Subcutaneous adipose tissue (tissue), 4 donors: ENCODE measurements around the gene POC5. TPM values are rescaled to one million over a fixed set of nuclear protein-coding genes. Genes with fewer than 3 reads are reported as not detected.

Experiments used
- total RNA-seq, 4 donors: library from RNA; depleted of rRNA; stranded (reverse); fragments of >200 nt; gene quantifications; one replicate each; pipeline ENCODE4 v1.1.0, GENCODE V29; 2016
- TF ChIP-seq, protein P1 (sequence below): fragments of 450-650 bp; IDR thresholded peaks from one replicate; pipeline ENCODE4 v1.5.1; 2016; ENCODE audit warnings: low read depth, mild to moderate bottlenecking, control low read depth, antibody characterized with exemption, moderate library complexity

The POC5 gene
- total RNA-seq, 4 donors from 2014 or later, result 10.9 to 17.8 (median 14.9) TPM

- TF ChIP-seq, protein P1, sequence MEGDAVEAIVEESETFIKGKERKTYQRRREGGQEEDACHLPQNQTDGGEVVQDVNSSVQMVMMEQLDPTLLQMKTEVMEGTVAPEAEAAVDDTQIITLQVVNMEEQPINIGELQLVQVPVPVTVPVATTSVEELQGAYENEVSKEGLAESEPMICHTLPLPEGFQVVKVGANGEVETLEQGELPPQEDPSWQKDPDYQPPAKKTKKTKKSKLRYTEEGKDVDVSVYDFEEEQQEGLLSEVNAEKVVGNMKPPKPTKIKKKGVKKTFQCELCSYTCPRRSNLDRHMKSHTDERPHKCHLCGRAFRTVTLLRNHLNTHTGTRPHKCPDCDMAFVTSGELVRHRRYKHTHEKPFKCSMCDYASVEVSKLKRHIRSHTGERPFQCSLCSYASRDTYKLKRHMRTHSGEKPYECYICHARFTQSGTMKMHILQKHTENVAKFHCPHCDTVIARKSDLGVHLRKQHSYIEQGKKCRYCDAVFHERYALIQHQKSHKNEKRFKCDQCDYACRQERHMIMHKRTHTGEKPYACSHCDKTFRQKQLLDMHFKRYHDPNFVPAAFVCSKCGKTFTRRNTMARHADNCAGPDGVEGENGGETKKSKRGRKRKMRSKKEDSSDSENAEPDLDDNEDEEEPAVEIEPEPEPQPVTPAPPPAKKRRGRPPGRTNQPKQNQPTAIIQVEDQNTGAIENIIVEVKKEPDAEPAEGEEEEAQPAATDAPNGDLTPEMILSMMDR, result no peak
Measured at GRCh38 chr5:75734913-75735789, 17.9 kb upstream of the POC5 start.

DNA sequence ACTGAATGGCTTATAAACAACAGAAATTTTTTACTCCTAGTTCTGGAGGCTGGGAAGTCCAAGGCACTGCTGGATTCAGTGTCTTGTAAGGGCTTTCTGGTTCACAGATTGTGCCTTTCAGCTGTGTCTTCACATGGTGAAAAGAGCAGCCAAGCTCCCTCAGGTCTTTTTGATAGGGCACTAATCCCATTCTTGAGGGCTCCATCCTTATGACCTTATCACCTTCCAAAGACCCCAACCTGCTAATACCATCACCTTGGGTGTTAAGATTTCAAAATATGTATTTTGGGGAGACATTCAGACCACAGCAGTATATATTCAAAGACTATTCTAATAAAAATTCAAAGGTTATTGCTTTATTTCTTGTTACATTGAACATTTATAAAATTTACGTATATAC is 16.5 kb upstream of the POC5 start:
- TF ChIP-seq, protein P1, result no peak

DNA sequence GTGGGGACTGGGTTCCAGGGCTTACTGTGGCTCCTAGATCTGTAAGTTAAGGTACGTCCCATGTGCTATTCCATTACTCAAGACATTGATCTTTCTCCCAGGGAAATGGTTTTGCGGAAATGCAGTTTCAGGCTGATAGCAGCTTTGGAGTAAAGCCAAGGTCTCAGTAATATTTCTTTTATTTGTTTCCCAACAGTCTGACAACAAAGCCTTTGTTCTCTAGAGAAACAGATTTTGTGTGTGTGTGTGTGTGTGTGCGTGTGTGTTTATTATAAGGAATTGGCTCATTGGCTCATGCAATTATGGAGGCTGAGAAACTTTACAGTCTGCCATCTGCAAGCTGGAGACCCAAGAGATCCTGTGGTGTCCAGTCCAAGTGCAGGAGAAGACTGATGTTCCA is 12.1 kb upstream of the POC5 start:
- TF ChIP-seq, protein P1, result no peak

DNA sequence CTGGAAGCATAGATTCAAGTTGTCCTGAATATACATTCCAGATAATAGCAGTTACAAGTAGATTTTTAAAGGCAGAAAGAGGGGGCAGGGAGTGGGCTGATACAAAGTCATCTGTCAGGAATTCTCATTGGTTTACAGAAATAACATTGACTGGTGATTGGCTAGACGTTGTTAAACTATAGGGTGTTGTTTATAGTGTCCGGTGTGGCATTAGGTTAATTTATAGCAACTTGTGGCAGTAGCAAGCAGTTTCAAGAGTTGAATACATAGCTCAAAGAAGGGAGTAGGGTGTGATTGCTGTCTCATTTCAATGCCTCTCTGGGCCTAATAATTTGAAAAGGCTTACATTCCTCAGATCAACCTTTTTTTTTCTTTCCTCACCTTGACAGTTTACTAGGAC is 10.7 kb upstream of the POC5 start:
- TF ChIP-seq, protein P1, result no peak

DNA sequence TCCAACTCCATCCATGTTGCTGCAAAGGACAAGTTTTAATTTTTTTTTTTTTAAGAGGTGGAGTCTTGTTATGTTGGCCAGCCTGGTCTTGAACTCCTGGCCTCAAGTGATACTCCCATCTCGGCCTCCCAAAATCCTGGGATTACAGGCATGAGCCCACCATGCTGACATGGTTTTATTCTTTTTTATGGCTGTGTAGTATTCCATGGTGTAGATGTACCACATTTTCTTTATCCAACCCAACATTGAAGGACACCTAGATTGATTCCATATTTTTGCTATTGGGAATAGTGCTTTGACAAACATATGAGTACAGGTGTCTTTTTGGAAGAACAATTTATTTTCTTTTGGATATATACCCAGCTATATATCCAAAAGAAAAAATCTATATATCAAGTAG is 6.1 kb upstream of the POC5 start:
- TF ChIP-seq, protein P1, result no peak

DNA sequence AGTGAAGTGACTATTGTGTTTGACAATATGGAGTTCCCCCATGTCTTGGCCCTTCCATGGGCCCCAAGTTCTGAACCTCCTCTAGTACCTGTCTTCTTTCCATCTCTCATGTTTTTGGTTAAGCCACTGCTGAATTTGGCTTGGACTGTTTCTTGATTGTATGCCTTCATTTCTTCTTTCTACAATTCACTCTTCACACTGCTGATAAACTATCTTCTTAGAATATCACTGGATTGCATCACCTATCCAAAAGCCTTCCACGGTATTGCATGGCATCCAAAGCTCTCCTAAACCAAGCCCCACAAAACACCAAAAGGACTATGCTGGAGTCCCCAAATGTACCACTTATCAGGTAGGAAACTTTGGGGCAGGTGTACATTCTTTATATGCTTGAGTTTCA is 4.3 kb upstream of the POC5 start:
- TF ChIP-seq, protein P1, result no peak

- TF ChIP-seq, protein P1, result no peak
Measured at GRCh38 chr5:75720882-75721281, 3.6 kb upstream of the POC5 start.
